Kidney glomerular epithelial cell (primary cell): ENCODE data around the gene POLR2A.

Source experiments
- DNase-seq: peaks from one replicate; lab custom pipeline; 2025; lab: John Stamatoyannopoulos, UW

The POLR2A gene

DNA sequence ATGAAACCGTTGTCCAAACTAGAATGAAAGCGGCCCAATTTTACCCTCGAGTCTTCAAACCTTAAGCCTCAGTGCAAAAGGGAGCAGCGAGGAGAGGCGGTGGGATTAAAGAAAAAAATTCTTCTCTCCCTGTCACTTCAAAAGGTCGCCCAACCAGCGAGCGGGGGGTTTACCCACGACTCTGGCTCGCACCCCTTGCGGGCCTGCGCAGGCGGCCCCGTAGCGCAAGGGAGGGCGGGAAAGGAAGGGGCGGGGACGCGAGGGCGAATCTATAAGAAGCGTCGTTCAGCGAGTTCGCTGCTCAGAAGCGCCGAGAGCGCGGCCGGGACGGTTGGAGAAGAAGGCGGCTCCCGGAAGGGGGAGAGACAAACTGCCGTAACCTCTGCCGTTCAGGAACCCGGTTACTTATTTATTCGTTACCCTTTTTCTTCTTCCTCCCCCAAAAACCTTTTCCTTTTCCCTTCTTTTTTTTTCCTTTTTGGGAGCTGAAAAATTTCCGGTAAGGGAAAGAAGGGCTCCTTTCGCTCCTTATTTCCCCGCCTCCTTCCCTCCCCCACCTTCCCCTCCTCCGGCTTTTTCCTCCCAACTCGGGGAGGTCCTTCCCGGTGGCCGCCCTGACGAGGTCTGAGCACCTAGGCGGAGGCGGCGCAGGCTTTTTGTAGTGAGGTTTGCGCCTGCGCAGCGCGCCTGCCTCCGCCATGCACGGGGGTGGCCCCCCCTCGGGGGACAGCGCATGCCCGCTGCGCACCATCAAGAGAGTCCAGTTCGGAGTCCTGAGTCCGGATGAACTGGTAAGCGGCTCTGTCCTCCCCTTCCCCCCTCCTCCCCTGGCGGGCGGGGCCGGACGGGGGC lies at the start of gene POLR2A:
TSS of gene POLR2A (plus strand) at position 300 of the 852 bp plus-strand sequence.
- DNase-seq, result peak; percentile 99

DNA sequence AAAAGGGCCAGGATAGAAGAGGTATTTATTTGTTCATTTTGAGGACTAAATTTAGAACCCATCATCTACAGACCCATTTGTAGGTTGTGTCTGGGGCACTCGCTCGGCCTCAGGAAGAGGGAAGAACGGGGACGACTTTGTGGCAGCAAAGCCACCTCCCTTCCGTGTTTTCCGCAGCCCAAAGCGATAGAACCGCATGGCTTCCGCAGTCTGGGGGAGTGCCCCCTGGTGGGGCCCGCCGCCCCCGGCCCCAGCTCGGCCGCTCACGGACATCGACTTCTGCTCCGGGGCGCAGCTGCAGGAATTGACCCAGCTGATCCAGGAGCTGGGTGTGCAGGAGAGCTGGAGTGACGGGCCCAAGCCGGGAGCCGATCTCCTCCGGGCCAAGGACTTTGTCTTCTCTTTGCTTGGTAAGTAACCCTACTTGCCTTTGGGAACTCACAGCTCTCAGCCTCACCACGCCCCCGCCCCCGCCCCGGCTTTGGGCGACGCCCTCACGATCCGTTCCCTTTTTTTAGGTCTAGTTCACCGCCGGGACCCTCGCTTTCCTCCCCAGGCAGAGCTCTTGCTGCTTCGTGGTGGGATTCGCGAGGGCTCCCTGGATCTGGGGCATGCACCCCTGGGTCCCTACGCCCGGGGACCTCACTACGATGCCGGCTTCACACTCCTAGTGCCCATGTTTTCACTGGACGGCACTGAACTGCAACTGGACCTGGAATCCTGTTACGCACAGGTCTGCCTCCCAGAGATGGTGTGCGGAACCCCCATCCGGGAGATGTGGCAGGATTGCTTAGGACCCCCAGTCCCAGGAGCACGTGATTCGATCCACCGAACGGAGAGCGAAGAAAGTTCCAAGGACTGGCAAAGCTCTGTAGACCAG lies 48.2 kb upstream of the POLR2A start:
- no peak for DNase-seq

DNA sequence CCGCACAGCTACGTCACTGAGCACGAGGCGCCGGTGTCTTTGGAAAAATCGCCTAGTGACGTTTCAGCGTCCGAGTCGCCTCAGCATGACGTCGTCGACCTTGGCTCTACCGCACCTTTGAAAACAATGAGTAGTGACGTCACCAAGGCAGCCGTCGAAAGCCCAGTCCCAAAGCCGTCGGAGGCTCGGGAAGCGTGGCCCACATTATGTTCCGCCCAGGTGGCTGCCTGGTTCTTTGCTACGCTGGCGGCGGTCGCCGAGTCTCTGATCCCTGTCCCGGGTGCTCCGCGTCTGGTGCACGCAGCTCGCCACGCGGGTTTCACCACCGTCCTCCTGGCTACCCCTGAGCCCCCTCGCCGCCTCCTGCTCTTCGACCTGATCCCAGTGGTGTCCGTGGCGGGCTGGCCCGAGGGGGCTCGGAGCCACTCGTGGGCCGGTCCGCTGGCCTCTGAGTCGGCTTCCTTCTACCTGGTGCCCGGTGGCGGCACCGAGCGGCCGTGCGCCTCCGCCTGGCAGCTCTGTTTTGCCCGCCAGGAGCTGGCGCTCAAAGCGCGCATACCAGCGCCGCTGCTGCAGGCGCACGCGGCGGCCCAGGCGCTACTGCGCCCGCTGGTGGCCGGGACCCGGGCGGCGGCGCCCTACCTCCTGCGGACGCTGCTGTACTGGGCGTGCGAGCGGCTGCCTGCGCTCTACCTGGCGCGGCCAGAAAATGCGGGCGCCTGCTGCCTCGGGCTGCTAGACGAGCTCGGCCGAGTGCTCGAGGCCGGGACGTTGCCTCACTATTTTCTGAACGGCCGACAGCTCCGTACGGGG lies 47.4 kb upstream of the POLR2A start:
- peak; percentile 40 for DNase-seq

DNA sequence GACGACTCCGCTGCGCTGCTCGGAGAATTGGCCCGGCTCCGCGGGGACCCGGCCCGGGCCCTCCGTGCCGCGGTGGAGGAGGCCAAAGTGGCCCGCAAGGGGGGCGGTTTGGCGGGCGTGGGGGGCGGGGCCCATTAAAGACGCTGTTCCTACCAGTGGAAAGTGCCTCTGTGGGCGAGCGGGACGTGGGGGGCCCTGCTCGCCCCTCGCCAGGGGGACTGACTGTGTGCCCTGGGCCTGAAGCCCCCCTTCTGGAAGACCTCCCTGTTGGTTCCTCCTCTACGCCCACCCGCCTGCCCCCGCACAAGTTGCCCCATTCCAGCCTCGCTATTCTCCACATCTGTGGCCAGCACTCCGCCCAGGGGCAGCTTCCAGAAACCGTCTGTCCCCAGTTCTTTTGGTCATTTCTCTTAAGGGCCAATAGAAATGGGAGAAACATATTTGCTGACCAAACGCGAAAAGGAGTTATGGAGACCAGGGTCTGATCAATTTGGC lies 46.8 kb upstream of the POLR2A start:
- DNase-seq, result no peak

DNA sequence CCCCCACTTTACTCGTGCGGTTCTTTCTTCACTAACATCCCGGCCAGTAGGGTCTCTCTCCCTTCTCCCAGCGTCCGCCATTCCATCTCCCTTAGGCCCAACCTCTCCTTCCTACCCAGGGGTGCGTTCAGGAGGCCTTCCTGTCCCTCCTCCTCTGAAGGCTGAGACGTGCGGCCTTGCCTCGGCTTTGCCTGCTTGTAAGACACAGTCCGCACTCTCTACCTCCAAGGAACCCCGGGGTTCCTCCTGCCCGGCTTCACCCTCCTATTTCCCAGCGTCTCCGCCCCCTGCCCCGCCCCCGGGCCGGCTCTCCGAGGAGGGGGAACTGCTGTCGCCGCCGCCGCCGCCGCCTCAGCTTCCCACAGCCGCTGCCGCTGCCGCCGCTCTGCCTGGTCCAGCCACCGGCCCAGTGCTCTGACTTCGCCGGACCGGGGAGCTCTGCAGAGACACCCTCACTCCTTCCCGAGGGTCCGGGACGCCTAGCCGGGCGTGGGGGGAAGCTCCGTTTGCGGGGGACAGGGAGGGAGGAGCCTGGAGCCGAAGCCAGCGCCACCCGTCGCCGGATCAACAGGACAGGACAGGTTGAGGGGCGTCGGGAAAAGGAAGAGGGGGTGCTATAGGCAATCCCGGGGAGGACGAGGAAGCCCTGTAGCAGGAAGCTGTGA lies 46.1 kb upstream of the POLR2A start:
- DNase-seq, result no peak

DNA sequence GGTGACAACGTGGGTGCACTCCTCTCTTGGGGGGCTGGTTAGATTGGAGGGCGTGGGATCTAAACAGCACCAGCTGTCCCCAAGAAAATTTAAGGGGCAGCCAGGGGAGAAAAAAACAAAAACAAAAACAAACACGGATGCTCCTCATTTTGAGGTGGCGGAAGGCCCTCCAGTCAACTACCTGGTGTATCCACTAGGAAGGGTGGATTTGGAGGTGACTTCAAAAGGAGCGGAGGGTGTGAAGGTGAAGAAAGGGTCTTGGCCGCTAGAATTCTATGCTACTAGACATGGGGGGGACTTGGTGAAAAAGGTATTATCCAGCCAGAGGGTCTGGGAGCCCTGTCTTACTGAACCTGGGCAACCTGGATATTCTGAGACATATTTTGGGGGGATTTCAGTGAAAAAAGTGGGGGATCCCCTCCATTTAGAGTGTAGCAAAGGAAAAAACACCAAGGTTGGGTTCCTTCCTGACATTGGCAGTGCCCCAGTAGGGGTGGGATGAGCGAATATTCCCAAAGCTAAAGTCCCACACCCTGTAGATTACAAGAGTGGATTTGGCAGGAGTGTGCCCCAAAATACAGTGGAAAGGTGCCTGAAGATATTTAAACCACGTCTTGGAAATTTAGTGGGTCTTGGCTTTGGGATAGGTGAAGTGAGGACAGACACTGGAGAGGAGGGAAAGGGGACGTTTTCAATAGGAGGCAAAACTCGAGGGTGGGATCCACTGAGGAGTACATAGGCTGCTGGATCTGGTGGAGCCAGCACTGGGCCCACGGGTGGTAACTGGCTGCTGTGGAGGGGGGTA lies 45.3 kb upstream of the POLR2A start:
- no peak for DNase-seq

DNA sequence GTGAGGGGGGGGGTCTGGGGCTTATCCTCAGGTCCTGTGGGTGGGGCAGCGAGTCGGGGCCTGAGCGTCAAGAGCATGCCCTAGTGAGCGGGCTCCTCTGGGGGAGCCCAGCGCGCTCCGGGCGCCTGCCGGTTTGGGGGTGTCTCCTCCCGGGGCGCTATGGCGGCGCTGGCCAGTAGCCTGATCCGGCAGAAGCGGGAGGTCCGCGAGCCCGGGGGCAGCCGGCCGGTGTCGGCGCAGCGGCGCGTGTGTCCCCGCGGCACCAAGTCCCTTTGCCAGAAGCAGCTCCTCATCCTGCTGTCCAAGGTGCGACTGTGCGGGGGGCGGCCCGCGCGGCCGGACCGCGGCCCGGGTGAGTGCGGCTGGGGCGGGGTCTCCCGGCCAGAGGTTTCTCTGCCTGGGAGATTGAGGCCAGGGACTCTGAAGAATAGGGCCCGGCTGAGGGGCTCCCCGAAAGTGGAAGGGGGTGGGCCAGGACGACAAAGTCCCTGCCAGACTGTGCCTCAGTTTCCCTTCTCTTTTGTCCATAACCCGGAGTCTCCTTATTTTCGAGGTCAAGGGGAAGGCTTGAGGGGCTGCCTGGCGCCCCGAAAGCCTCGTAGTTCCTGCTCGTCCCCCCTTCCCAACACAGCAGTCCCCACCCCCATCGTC lies 44.6 kb upstream of the POLR2A start, which contains the start of gene FGF11:
TSS of gene FGF11 (plus strand) at position 51 of the 651 bp plus-strand sequence. CDS start at position 160, 109 bp downstream.
- DNase-seq, result no peak

DNA sequence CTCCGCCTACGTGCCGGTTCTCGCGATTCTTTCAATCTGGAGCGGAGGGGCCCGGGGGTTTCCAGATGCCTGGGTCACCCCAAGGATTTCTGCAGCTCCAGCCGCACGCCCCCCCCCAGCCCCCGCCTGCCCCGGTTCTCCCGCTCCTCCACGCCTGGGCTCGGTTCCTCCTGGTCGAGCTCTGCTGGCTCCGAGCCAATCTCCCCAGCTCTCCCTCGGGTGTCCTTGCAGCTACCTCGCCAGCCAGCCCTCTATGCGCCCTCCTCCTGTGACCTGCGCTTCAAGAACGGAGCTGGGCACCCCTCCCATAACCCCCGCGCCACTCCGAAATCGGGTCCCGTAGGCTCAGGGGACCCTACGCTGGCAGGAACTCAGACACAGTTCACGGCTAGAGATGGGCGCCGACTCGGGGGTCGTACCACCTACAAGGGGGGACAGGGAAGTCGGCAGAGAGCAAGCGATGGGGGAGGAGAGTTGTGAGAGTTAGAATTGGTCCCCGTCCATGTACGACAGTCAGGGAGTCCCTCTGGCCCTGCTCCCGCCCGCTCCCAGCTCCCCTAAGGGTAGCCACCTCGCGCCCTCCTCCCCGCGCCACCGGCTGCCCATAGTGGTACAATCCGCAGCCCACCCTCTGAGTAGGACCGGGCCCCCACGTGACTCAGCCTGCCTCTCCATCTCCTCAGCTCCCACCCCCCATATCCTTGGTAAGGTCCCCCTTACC lies 43.9 kb upstream of the POLR2A start:
- peak; percentile 25 for DNase-seq

DNA sequence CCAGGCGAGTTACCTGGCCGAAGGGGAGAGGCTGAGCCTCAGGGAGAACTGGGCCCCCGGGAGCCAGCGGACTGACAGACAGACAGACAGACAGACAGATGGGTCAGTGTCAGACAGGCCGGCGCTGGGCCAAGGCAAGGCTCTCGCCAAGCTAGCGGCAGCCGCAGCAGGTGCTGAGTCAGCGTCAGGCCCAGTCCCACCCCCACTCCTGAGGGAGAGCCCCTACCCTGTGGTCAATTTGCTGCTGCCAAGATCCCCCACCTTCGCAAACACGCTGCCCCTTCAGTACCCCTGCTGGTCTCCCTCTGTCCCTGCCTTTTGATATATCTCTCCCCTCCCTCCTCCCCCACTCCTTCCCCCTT lies 43.4 kb upstream of the POLR2A start:
- DNase-seq, result peak; percentile 33

DNA sequence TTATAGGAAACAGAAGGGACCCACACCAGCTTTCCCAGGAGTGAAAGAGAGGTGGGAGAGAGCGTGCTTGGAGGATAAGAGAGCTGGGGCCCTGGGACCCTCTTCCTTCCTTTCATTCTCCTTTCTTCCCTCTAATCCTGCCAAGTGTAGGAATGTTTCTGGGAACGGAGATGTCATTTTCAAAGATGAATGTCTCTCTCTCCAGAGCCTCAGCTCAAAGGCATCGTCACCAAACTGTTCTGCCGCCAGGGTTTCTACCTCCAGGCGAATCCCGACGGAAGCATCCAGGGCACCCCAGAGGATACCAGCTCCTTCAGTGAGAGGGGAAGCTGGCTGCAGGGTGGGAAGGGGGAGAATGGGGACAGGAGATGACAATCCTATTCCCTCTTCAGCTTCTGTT lies 42.9 kb upstream of the POLR2A start:
- no peak for DNase-seq

DNA sequence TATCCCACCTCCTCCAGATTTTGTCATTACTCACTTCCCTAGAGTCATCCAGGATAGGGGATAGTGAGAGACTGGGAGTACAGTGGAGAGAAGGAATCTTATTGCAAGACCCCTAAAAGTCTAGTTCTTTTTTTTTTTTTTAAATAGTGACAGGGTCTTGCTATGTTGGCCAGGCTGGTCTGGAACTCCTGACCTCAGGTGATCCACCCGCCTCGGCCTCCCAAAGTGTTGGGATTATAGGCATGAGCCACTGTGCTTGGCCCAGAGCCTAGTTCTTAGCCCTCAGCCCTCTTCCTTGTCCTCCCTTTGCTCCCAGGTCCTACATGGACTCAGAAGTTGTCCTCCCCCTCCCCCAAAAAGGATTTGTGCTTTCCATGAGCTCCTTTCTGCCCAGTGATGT lies 42.0 kb upstream of the POLR2A start:
- DNase-seq, result no peak

DNA sequence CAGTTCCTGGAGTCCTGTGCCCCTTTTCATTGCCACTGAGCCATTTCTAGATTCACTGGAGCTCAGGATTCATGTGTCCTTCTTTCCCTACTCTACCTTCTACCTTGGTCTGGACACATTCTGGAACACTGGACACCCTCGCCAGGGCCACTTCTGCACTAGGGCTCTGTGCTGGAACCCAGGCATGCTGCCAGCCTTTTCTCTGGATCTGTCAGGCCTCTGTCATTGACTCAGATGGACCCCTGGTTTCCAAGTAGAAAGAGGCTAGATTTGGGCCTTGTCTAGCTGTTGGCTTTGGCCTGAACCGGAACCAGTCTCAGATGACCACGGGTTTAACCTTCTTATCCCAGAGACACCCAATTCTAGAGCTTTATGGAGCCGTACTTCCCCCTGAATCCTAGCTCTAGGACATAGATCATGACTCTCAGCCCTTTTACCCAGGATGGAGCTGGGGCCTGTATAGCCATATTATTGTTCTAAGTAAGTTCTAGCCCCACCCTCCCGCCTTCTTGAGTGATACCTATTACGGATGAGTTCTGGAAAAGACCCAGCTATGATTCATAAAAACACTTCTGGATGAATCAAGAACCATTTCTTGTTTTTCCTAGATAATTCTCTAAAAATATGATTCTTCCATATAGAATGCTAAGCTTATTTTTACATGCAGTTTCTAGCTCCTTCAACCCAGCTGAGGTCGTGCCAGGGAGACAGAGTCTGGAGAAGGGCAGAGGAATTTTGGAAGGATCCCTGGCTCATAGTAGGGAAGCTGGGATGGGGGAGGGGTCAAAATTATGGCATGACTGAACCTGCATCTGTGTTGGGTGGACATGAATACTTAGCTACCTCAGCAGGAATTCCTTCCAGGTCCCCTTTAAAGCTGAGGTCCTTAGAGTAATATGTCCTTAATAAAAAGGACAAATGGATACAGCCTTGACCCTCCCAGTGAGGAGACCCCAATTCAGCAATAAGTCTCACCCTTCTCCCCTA lies 40.4 kb upstream of the POLR2A start:
- DNase-seq, result no peak

DNA sequence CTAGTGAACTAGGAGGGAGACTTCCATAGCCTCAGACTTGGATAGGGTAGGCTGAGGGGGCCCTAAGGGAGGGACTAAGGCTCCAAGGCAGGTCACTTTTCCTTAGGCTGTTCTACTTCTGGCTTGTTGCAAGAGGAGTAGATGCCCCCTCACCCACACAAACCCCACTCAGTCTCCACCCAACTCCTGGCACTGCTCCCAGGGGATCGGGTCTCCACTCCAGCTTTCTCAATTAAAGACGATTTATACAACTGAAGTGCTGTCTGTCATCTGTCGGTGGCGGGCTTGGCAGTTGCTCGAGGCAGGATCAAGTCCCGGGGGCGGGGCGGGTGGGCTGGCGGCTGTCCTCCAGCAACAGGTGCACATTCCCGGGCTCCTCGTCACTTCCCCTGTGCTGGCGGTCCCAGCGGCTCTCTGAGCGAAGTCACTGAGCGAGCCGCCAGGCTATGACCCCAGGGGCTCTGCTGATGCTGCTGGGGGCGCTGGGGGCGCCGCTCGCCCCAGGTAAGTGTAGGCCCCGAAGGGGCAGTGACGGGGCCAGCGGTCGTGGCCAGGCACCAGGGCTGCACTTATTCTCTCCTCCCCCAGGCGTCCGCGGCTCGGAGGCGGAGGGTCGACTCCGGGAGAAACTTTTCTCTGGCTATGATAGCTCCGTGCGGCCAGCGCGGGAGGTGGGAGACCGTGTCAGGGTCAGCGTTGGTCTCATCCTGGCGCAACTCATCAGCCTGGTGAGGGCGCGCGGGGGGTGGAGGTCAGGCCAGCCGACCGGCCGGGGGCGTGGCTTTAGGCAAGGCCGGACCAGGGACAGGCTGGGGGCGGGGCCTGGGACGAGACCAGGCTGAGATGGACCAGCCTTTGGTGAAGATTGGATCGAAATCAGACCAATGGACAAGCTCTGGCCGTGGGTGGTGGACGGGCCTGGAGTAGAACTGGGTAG lies 39.2 kb upstream of the POLR2A start, which contains the start of gene CHRNB1:
TSS of gene CHRNB1 (plus strand) at position 380 of the 937 bp plus-strand sequence. CDS start at position 447, 67 bp downstream.
- no peak for DNase-seq

DNA sequence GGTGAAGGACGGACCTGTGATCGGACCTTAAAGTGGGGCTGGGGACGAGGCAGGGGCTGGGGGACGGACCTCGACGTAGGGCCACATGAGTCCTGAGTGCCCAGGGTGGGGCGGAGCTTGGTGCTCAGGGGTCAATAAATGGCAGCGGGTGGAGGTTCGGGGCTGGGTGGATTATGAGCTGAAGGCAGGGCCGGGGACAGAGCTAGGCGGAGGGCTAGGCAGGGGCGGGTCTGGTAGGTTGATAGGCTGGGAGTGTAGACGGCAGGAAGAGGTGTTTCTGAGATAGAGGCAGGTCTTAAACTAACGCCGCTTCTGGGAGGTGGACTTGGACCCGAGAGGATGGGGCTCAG lies 38.6 kb upstream of the POLR2A start:
- no peak for DNase-seq

DNA sequence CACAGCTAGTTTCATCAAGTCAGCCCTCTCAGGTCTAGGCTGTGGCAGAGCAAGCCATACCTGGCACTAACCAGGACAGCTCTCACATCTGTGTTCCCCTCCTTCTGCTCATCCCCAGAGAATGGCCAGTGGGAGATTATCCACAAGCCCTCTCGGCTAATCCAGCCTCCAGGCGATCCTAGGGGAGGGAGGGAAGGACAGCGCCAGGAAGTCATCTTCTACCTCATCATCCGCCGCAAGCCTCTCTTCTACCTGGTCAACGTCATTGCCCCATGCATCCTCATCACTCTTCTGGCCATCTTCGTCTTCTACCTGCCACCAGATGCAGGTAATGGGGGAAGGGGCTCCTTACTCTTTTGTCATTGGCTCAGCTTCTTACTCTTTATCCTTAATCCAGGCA lies 35.7 kb upstream of the POLR2A start:
- no peak for DNase-seq

DNA sequence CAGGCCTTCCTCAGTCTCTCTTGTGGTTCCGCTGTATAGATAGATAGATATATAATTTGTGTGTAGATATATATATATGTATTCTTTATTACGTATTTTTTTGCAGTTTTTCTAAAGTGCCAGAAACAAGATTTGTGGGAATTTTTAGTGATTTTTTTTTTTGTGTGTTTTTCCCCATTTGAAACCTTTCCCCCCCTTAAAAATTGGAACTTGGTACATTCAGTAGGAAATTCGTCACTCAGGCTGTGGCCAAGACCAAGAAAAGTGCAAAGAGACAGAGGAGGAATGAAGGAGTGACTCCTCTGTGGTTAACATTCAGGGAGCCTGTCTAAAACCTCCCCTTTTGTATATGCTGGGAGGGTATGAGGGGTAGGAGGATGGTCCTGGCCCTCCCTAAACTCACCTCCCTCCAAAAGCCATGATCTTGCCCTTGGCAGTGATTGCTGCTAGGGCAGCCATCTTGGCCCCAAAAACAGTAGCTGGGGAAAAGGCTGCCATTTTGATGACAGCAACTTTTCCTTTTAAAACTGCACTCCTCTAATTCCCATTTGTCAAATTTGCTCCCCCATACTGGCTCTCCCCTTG lies 24.1 kb upstream of the POLR2A start:
- no peak for DNase-seq
